KOPT-K1 (cell line): ENCODE results near the gene ARHGEF4.

Experiments
- H3K27ac ChIP-seq: fragments of 200-600 bp; sonication (generic); 2 replicates; pipeline ENCODE4 v1.5.1; 2016; ENCODE audit warnings: antibody characterized with exemption, mild to moderate bottlenecking, low read depth, low read length; ENCODE audit not compliant: poor library complexity, severe bottlenecking
- H3K36me3 ChIP-seq: fragments of 200-600 bp; sonication (generic); 2 replicates; pipeline ENCODE4 v1.5.1; 2017; ENCODE audit warnings: antibody characterized with exemption, mild to moderate bottlenecking, low read length, moderate library complexity; ENCODE audit not compliant: insufficient read depth
- H3K9me3 ChIP-seq: fragments of 200-600 bp; sonication (generic); 2 replicates; pipeline ENCODE4 v1.5.1; 2017; ENCODE audit warnings: antibody characterized with exemption, low read length, mild to moderate bottlenecking; ENCODE audit not compliant: insufficient read depth, poor library complexity, severe bottlenecking

ARHGEF4 gene

GRCh38 chr2:130825231-130825965 lies 11.3 kb upstream of the ARHGEF4 start:
- H3K27ac ChIP-seq = no peak overlapping the region
- H3K36me3 ChIP-seq = no peaks in the 10 kb centered on the region
- no peaks in the 10 kb centered on the region for H3K9me3 ChIP-seq

GRCh38 chr2:130825966-130826253 lies 10.8 kb upstream of the ARHGEF4 start:
- no peaks in the 10 kb centered on the region for H3K36me3 ChIP-seq
- H3K27ac ChIP-seq = no peak overlapping the region
- H3K9me3 ChIP-seq = no peaks in the 10 kb centered on the region

GRCh38 chr2:130826419-130826818 lies 10.3 kb upstream of the ARHGEF4 start:
- no peak overlapping the region for H3K27ac ChIP-seq
- no peaks in the 10 kb centered on the region for H3K36me3 ChIP-seq
- no peaks in the 10 kb centered on the region for H3K9me3 ChIP-seq

GRCh38 chr2:130826821-130827501 lies 9.8 kb upstream of the ARHGEF4 start:
- no peaks in the 10 kb centered on the region for H3K9me3 ChIP-seq
- no peak overlapping the region for H3K27ac ChIP-seq
- no peaks in the 10 kb centered on the region for H3K36me3 ChIP-seq

- Histone ChIP-seq H3K27ac (no peak overlapping the region), H3K9me3 (no peaks in the 10 kb centered on the region), H3K36me3 (no peaks in the 10 kb centered on the region)
Observed at GRCh38 chr2:130827502-130828251, 9.0 kb upstream of the ARHGEF4 start.

GRCh38 chr2:130828461-130828860 lies 8.3 kb upstream of the ARHGEF4 start:
- no peak overlapping the region for H3K27ac ChIP-seq

GRCh38 chr2:130829015-130829414 lies 7.7 kb upstream of the ARHGEF4 start:
- Histone ChIP-seq H3K27ac (no peak overlapping the region), H3K36me3 (no peaks in the 10 kb centered on the region)

More at GRCh38 chr2:130828461-130828860, 8.3 kb upstream of the ARHGEF4 start:
- no peaks in the 10 kb centered on the region for H3K36me3 ChIP-seq
- no peaks in the 10 kb centered on the region for H3K9me3 ChIP-seq

GRCh38 chr2:130830538-130830937 lies 6.2 kb upstream of the ARHGEF4 start:
- Histone ChIP-seq H3K27ac (no peak overlapping the region), H3K36me3 (no peaks in the 10 kb centered on the region), H3K9me3 (no peaks in the 10 kb centered on the region)

More at GRCh38 chr2:130829015-130829414, 7.7 kb upstream of the ARHGEF4 start:
- H3K9me3 ChIP-seq = no peaks in the 10 kb centered on the region

GRCh38 chr2:130831356-130831755 lies 5.4 kb upstream of the ARHGEF4 start:
- Histone ChIP-seq H3K27ac (no peak overlapping the region), H3K36me3 (no peaks in the 10 kb centered on the region), H3K9me3 (no peaks in the 10 kb centered on the region)

- no peak overlapping the region for H3K27ac ChIP-seq
- H3K36me3 ChIP-seq = no peaks in the 10 kb centered on the region
- no peaks in the 10 kb centered on the region for H3K9me3 ChIP-seq
Observed at GRCh38 chr2:130832296-130832940, 4.3 kb upstream of the ARHGEF4 start.

- no peaks in the 10 kb centered on the region for H3K9me3 ChIP-seq
- H3K27ac ChIP-seq = no peak overlapping the region
- H3K36me3 ChIP-seq = no peaks in the 10 kb centered on the region
Observed at GRCh38 chr2:130834091-130834930, 2.4 kb upstream of the ARHGEF4 start.

GRCh38 chr2:130834931-130835765 lies 1.6 kb upstream of the ARHGEF4 start:
- Histone ChIP-seq H3K9me3 (no peaks in the 10 kb centered on the region), H3K36me3 (no peaks in the 10 kb centered on the region), H3K27ac (no peak overlapping the region)

GRCh38 chr2:130835766-130836015 lies 1.0 kb upstream of the ARHGEF4 start:
- no peaks in the 10 kb centered on the region for H3K36me3 ChIP-seq
- H3K9me3 ChIP-seq = no peaks in the 10 kb centered on the region
- H3K27ac ChIP-seq = no peak overlapping the region
